HG02852 (cell line): ENCODE measurements around the gene NEURL2.

Source experiments
- ATAC-seq: cut with Tn5 transposase; IDR thresholded peaks from one replicate; pipeline ENCODE4 v1.9.1; 2021; ENCODE audit warnings: mild to moderate bottlenecking, moderate library complexity; ENCODE audit not compliant: unreplicated experiment

Gene NEURL2

DNA sequence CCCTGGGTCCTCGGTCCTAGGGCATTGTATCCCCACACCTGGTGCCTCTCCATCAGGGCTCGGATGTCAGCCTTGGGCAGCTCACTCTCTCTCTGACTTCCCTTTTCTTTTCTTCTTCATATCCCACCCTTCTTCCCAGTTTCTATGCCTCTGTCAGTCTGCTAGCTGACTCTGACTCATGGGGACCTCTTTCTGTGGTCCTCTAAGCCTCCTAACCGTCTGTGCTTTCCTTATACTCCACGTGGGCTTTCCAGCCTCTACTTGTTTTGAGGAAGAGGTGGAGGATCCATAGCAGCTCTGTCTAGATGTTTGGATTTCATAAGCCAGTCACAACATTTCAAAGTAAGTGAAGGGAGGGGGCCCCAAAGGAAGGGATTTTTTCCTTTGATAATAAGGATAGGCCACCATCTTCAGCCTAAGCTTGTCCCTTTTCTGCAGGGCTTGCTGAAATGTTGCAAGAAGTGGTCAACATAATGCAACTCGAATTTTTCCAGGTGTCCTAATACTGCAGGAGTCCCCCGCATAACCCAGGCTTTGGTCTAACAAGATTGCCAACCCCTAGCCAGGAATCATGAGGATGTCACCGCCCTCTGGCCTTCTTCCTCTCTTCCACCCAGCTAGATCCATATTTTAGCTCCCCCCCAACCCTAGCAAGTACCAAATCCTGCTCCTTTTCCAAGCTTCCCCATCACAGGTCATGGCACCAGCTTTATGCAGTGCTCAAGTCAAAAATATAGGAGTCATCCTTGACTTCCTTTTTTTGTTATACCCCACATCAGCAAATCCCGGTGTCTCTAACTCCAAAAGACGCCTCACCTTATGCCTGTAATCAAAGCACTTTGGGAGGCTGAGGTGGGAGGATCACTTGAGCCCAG is 29.7 kb upstream of the NEURL2 start:
- no peak for ATAC-seq

DNA sequence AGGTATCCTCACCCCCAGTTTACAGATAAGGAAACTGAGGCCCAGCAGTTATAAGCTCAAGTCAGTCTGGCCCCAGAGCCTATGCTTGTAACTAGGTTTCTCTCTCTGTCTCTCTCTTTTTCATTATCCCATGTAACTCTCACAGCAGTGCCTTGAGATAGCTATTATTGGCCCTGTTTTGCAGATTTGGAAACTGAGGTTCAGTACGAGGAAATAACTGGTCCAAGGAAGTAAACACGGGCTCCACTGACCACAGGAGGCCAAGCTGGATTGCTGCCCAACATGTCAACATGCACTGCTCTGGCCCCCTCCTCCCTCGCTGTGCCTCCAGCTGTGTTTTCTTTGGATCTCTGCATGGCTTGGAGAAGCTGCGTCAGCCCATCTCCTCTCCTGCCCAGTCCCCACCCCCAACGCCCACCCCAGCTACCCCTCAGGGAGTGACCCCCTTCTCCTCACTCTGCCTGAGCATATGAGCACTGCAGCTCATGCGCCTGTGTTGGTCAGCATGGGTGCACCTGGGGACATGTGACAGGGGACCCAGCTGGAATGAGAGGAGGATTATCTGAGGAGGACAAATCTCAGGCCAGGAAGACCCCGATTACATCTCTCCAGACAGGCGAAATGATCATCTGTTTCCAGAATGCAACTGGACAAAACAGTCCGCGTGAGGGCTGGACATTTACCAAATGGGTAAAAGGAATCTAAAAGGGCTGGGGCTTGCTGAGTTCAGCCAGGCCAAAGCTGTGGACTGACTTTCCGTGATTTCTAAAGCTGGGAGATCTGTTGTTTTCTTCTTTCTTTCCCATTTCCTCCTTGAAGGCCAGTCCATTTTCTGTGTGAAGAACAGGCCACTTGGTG is 28.8 kb upstream of the NEURL2 start:
- ATAC-seq = no peak

DNA sequence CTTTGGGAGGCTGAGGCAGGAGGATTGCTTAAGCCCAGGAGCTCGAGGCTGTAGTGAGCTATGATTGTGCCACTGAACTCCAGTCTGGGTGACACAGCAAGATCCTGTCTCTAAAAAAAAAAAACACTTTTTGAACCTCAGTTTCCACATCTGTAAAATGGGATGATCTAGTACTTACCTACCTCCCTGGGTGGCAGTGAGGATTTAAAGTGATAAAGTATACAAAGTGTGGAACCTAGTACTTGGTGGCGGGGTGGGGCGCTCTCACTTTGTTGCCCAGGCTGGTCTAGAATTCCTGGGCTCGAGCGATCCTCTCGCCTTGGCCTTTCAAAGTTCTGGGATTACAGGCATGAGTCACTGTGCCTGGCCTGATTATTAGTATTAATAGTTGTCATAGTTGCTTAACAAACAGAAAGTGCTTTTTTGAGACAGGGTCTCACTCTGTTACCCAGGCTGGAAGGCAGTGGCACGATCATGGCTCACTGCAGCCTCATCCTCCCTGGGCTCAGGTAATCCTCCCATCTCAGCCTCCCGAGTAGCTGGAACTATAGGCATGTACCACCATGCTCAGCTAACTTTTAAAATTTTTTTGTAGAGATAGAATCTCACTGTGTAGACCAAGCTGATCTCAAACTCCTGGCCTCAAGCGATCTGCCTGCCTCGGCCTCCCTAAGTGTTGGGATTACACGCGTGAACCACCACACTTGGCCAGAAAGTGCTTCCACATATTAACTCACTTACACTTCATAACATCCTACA is 27.9 kb upstream of the NEURL2 start:
- ATAC-seq = no peak

DNA sequence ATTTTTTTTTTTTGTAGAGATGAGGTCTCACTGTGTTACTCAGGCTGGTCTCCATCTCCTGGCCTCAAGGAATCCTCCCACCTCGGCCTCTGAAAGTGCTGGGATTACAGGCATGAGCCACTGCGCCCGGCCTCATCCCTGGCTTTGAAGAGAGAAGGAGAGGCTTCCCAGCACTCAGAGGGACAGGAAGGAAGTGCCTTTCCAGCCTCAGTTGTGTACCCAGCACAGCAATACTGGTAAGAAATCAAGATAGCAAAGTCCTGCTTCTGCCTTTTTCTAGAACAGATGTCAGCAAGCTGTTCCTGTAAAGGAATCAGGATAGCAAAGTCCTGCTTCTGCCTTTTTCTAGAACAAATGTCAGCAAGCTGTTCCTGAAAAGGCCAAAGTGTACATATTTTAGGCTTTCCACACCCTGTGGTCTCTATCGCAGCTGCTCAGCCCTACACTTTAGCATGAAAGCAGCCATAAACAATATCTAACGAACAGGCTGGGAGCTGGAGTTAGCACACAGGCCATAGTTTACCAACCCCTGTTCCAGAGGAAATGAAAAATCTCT is 27.3 kb upstream of the NEURL2 start:
- ATAC-seq = no peak

DNA sequence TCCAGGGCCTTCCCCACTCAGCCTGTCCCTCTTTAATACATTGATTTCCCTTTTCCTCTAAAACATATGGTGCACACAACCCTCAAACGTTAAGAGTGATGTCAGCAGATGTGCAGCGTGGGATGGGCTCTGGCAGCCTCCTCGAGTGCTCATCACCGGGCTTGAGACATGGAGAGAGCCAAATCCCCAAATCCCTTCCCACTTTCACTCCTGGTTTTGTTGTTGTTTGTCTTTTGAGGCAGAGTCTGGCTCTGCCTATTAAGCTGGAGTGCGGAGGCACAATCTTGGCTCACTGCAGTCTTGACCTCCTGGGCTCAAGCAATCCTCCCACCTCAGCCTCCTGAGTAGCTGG is 26.8 kb upstream of the NEURL2 start:
- ATAC-seq = no peak

DNA sequence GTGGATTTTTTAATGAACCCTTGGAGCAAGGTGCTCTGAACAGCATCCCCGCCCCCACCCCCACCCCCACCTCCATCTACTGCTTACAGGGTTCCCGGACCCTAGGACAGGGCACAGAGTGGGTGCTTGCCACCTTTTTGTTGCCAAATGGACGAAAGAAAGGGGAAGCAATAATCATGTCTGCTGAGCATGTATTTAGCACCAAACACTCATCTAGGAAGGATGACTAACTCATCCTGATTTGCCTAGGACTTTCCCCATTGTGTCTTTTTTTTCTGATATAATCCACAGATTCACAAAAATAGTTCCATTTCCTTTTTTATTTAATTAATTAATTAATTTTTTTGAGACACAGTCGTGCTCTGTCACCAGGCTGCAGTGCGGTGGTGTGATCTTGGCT is 22.1 kb upstream of the NEURL2 start:
- ATAC-seq = no peak

DNA sequence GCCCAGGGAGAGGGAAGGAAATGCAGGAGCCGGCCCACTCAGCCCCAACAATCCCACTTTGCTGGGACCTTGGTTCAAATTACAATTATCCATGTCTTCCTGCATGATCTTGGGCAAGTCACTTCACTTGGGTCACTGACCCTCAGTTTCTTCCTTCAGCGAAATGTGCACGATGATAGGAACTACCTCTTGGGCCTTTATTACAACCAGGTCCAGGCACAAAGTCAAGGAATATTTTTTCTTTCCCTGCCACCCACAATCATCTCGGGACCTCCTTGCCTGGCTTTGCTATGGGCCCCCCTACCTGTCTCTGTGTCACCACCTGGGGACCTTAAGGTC is 21.3 kb upstream of the NEURL2 start:
- ATAC-seq = no peak

DNA sequence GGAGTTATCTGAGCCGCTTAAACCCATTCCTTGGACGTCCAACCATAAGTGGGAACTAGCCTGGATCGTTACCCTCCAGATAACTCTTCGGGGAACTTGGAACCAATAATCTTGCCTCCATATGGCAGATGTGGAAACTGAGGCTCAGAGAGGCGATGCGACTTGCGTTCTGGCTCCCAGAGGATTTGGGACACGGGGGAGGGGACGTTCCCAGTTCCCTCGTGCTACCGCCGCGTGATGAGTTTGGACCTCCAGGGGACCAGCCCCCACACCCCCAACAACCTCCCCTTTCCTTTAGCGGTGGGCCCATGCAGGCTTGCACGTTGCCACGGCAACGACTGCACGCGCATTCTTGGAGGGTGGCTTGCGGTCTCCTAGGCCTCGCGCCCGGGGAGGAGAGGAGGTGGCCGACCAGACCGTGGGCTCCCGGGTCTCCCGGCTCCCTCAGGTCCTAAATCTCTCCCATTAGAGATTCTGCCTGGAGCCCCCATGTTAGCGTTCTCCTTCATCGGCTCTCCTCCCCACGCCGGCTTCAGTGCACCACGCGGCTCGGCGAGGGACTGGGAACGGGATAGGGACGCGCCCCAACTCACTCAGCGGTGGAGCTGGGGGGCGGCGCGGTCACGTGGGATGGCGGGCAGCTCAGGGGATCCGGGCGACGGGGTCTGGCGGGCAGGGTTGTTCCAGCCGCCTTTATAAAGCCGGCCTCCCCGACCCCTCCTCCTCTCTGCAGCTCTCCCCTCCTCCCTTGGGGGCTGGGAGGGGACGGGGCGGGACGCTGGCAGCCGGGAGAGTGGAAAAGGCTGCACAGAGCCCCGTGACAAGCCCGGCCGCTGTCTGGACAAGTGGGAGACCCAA is 20.7 kb upstream of the NEURL2 start, which contains the start of gene PLTP:
Gene PLTP, minus strand, starts transcription at position 670 of the 858 bp plus-strand sequence. CDS start 703 bp downstream, outside the sequence.
- ATAC-seq = no peak

DNA sequence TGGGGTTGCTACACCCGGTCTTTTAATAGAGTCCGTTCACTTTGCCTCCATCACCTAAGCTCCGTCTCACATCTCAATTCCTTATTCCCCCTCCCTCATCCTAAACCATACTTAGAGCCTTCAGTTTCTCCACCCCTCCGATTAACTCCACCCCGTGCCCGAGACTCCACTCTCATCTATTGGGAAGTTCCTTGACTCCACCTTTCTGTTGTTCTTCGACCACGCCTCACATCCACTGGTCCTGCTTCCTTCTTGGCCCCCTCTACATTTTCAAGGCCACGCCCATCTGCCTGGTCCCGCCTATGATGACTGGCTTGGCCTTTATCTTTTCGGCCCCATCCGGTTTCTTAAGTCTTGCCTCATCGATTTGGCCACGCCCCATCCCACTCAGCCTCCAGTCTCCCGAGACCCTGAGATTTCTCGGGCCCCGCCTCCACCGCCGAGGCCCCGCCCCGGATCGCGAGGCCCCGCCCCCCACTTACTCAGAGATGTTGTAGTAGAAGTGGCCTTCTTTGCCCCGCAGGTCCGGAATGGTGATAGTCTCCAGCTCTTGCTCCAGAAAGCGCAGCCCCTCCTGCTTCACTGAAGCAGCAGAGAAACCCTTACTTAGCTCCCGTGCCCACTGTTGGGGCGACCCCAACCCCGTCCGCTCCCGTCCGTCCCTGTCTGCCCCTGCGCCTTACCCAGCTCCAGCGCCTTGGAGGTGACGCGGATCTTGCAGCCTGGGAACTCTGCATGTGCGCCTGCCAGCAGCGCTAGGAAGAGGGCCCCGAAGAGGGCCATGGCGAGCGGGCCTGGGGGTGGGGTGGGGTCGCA is 19.9 kb upstream of the NEURL2 start:
- ATAC-seq = peak; percentile 87

DNA sequence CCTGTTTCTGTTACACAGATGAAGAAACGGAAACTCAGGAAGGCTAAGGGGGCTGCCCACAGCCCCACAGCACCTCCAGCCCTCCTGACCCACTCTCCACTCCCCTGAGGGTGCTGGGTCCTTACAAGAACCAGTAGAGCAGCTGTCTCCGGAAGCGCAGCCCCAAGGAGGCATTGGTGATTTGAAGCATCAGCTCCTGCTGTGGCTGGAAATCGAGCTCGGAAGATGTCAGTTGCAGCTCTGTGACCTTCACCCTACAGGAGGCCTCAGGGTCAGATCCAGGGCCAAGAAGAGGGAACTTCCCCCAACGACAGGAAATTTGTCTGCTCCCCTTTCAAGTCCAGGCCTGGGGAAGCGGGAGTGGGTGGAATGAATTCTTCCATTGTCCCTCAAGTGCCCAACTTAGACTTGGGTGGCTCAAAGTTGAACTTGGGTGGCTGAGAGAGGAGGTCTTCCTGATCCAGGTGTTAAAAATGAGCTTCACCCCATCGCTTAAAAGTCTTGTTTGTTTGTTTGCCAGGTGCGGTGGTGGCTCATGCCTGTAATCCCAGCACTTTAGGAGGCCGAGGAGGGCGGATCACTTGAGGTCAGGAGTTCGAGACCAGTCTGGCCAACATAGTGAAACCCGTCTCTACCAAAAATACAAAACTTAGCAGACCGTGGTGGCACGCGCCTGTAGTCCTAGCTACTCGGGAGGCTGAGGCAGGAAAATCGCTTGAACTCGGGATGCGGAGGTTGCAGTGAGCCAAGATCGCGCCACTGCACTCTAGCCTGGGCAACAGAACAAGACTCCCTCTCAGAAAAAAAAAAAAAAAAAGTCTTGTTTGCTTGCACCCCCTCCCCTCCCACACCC is 19.0 kb upstream of the NEURL2 start:
- no peak for ATAC-seq

DNA sequence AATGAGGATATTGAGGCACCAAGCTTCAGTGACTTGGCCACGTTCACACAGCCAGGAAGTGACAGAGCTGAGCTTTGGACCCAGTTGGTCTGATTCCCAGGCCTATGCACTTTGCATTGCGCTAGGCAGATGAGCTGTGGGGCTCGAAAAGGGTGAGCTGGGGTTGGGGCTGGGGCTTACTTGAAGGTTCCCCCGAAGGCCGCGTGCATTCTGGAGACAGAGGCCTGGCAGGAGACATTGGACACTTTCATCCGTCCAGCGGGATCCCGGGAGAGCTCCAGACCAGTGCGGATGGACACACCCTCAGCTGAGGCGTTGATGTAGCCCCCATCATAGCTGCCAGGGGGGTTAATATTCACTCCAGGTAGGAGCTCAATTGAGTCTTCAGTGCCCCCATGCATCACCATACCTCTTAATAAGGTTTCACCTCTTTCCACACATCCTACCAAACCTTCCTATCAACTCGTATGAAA is 18.4 kb upstream of the NEURL2 start:
- ATAC-seq = no peak

DNA sequence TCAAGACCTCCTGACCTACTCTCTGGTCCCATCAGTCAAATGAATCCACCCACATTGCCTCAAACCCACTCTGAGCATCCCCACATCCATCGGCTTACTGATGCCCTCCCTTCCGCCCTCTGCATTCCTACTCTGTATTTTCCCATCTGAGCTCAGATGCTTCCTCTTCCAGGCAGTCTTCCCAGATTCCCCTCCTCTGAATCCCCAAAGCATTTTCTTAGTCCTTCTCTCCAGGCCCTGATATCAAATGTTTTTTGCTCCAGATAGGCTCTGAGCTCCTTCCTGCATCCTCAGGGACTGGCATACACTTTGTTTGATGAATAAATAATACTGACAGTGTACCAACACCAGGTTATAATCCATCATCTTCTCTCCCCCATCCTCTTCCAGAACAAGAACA is 17.1 kb upstream of the NEURL2 start:
- ATAC-seq = no peak

DNA sequence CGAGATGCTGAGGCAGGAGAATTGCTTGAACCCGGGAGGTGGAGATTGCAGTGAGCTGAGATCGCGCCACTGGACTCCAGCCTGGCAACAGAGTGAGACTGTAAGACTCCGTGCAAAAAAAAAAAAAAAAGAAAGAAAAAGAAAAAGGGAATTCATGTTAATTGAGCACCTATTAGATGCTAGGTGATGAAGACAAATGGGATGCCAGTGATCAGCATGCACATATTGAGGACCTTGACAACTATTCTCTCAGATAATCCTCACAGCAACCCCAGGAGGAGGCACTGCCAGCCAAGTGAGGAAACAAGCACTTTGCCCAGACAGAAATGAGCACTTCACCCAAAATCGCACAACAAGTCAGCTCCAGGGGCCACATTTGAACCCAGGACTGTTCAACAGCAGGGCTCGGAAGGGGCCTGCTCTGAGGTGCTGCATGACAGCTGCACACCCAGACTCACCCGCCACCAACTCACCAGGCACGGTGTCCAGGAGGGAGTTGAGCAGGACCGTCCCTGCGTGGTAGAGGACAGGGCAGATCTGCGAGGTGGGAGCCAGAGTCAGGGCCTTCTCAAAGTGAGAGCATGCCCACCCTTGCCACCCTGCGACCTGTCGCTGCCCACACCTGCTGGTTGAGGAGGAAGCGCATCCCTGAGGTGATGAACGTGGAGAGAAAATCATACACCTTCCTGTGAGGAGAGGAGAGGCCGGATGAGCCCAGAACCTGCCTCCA is 16.4 kb upstream of the NEURL2 start:
- ATAC-seq = no peak

DNA sequence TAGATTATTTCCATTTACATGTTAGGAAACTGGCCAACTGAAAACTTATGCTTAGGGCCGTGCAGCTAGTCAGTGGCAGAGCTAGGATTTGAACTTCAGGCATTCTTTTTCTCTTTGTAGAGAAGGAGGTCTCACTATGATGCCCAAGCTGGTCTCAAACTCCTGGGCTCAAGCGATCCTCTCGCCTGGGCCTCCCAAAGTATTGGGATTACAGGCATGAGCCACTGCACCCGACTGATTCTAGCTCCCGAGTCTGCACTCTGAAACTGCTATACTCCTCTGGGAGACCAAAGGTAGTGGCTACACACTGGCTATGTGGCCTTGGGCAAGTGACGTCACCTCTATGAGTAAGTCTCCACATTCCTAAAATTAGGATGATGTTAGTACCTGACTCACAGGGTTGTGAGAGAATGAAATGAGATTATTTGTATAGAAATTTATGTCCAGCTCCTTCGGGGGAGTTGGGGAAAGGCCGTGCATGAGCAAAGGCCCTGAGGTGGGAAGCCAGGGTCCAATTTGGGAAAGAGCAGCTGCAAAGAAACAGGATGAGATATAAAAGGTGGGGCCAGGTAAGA is 14.6 kb upstream of the NEURL2 start:
- ATAC-seq = no peak

DNA sequence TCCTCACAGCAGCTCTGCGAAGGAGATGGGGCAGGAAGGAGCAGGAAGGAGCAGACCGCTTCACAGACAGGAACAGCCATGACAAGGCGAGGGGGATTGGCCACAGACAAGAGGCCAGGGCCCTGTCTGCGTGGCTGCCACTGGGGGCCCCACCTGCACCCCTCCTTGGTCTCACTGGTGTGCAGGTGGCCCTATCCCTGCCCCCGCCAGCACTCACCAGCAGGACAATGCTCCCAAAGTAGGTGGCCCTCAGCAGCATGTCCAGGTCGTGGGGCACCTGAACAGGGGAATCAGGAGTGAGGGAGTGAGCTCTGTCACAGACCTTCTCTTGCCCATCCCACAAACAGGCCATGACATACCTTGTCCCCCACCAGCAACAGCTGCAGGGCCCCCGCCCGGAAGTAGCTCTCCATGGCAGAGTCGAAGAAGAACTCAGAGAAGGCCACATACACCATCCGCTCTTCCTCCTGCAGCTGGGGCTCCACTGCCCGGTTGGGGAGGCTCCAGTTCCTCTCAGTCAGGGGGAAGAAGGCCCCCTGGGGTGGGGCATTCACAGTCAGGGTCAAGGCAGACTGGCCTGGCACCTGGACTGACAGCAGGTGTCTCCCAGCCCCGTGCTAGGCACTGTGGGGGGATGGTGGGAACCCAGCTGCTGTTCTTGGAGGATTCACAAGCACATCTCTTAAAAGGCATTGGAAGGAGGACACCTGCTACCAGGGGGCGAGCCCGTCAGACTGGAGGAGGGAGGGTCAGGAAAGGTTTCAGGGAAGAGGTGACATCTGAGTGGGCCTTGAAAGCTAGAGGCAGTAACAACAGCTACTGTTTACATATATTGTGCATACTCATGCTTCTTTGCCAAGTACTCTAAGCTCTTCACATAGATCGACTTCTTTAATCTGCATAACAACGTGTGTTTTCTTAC is 13.8 kb upstream of the NEURL2 start:
- no peak for ATAC-seq

DNA sequence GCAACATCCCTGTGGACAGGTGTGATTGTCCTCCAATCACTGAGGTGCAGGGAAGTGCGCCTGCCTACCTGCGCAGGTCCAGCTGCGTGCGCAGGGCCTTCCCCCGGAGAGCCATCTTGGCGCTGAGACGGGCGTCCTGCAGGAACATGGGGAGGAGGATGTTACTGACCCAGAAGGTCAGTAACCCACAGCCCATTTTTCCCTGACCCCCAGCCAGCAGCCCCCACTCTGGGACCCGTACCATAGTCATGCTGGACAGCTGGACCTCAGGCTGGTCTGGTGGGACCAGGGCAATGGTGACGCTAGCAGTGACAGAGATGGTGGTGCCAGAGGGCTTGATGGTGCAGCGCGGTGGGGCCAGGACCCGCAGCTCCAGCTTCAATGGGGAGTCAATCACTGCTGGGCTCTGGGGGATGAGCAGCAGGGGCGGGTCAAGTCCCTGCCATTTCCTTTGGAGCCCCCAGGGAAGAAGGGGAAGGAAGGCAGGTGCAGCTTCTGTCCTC is 11.2 kb upstream of the NEURL2 start:
- no peak for ATAC-seq
